ENCODE results near the gene SYPL1. TPM values are rescaled to one million over a fixed set of nuclear protein-coding genes. Genes with fewer than 3 reads are reported as not detected.

Gene SYPL1
- total RNA-seq, 1 experiment from 2014 or later: 39.2 TPM

GRCh38 chr7:106128836-106129235 is 16.7 kb upstream of the SYPL1 start:
- no peak overlapping the region for H3K4ac ChIP-seq (ENCODE audit: low read depth, low read length)
- no peak overlapping the region for H2AK5ac ChIP-seq (ENCODE audit: insufficient read length, low read length)
- no peak overlapping the region for H2BK15ac ChIP-seq (ENCODE audit: low read depth, low read length)
- H4K8ac ChIP-seq (replicated peaks; ENCODE audit: insufficient read length, low read depth, low read length): no peak overlapping the region
- H3K18ac ChIP-seq (ENCODE audit: insufficient read length, low read depth, low read length): no peak overlapping the region
- H3K23me2 ChIP-seq (ENCODE audit: insufficient read length, low read depth, low read length, poor library complexity, severe bottlenecking): no peaks in the 10 kb centered on the region
- no peaks in the 10 kb centered on the region for H3K9me3 Mint-ChIP-seq
- no peak overlapping the region for H3K27ac Mint-ChIP-seq
- no peaks in the 10 kb centered on the region for H4K20me1 ChIP-seq (ENCODE audit: control insufficient read depth, insufficient read depth, insufficient read length)
- no peak overlapping the region for H3T11ph ChIP-seq (ENCODE audit: low read length)
- peaks cover 4 to 5% of the 10 kb centered on the region in 2 experiments; a peak in 2 of 4 replicates for H3K4me1 Mint-ChIP-seq
- no peaks in the 10 kb centered on the region; the same call in 1 of the 2 replicates for H3K4me1 ChIP-seq (ENCODE audit: insufficient read depth, low read length)
- no peaks in the 10 kb centered on the region for H3K79me2 ChIP-seq (ENCODE audit: insufficient read depth, low read length)
- no peak overlapping the region for H3K4me3 Mint-ChIP-seq
- no peak for DNase-seq
- H3K9me3 ChIP-seq (ENCODE audit: control insufficient read depth, low read depth, low read length): no peaks in the 10 kb centered on the region
- TF ChIP-seq CTCF (conservative IDR thresholded peaks at IDR 0.05): no peak
- no CpG with 5 or more reads among the region's 1 CpG for WGBS (ENCODE audit: extremely low coverage, insufficient read length, low lambda C conversion rate)
- H4K91ac ChIP-seq (ENCODE audit: insufficient read length, low read depth, low read length): no peak overlapping the region
- no peak overlapping the region for H2BK12ac ChIP-seq (ENCODE audit: insufficient read length, low read depth, low read length)
- no peak overlapping the region for H3K23ac ChIP-seq (ENCODE audit: insufficient read length, low read depth, low read length)
- no peak overlapping the region for H3K4me2 ChIP-seq (ENCODE audit: insufficient read depth, insufficient read length, low read length)
- no peaks in the 10 kb centered on the region; the same call in 1 of the 2 replicates for H3K27me3 Mint-ChIP-seq (ENCODE audit: low read depth)
- H3K27ac ChIP-seq (ENCODE audit: insufficient read length, low read depth, low read length): no peak overlapping the region
- no peak overlapping the region for H2BK5ac ChIP-seq (ENCODE audit: insufficient read length, low read length)
- no peak overlapping the region for H2BK120ac ChIP-seq (ENCODE audit: low read depth, low read length, poor library complexity, severe bottlenecking)
- no peak overlapping the region for H3K9ac ChIP-seq (ENCODE audit: extremely low read depth, insufficient read length, low read length)
- no peak overlapping the region for H3K14ac ChIP-seq (ENCODE audit: insufficient read depth, low read length)
- H3K79me1 ChIP-seq (ENCODE audit: insufficient read depth, low read depth, low read length, poor library complexity, severe bottlenecking): no peaks in the 10 kb centered on the region
- no peak overlapping the region for H4K5ac ChIP-seq (ENCODE audit: insufficient read length, low read depth, low read length)
- H3K56ac ChIP-seq (ENCODE audit: insufficient read length, low read depth, low read length): no peak overlapping the region
- H2BK20ac ChIP-seq (ENCODE audit: low read depth, low read length, poor library complexity, severe bottlenecking): no peak overlapping the region
- H3K36me3 Mint-ChIP-seq (ENCODE audit: insufficient read depth in 1 of 3, low read depth in 3 of 3): no peaks in the 10 kb centered on the region
- H2AFZ ChIP-seq (ENCODE audit: low read length): no peak overlapping the region
- no peaks in the 10 kb centered on the region for H3K27me3 ChIP-seq (ENCODE audit: insufficient read depth, low read length)

Measured in H9 (cell line).